ENCODE measurements around the gene PGA4.

DNA sequence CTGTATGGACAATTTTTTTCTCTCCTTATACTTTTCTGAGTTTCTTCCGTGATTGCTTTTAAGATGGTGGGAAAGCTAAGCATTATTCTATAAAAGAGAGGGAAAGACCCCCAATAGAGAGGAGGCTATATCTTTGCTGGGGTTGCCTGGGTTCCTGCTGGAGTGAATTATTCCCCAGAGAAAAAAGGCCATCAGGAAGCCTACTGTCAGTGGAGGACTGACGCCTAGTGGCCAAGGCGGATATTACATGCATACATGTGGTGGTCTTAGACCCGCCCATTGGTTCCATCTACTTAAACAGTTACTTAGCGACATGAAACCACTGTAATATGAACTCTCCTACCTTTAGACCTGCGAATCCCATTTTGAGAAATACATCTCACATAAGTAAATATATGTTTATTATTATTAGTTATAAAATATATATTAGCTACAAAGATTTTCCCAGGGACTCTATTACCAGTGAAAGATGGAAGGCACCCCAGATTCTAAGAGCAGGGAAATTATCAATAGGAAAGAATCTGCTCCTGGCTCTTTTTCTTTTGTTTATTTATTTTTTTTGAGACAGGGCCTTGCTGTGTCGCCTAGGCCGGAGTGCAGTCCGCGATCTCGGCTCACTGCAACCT is 34.5 kb upstream of the PGA4 start:
- TF ChIP-seq CTCF (conservative IDR thresholded peaks at IDR 0.05), result peak; percentile 98
- TF ChIP-seq ZFX (IDR thresholded peaks at IDR 0.05), result no peak

All from C4-2B (cell line).